Measurements from ENCODE around the gene BRINP2.

The BRINP2 gene

GRCh38 chr1:177227978-177228692 lies 57.4 kb downstream of the BRINP2 start:
- DNase-seq (ENCODE audit: low spot score) = no peak
- in situ Hi-C loops (cut with MboI; ENCODE audit: low sequenced_read_pairs, unreplicated experiment) = no loop called here
- TF ChIP-seq CTCF (IDR thresholded peaks at IDR 0.05; ENCODE audit: borderline replicate concordance, control extremely low read depth, extremely low read depth, insufficient read depth, missing control alignments) = no peak

GRCh38 chr1:177228693-177229065 lies 57.9 kb downstream of the BRINP2 start:
- in situ Hi-C loops (cut with MboI; ENCODE audit: low sequenced_read_pairs, unreplicated experiment) = no loop called here
- no peak for TF ChIP-seq CTCF (IDR thresholded peaks at IDR 0.05; ENCODE audit: borderline replicate concordance, control extremely low read depth, extremely low read depth, insufficient read depth, missing control alignments)
- no peak for DNase-seq (ENCODE audit: low spot score)

GRCh38 chr1:177229781-177230180 lies 59.0 kb downstream of the BRINP2 start:
- TF ChIP-seq CTCF (IDR thresholded peaks at IDR 0.05; ENCODE audit: borderline replicate concordance, control extremely low read depth, extremely low read depth, insufficient read depth, missing control alignments) = no peak
- in situ Hi-C loops (cut with MboI; ENCODE audit: low sequenced_read_pairs, unreplicated experiment) = no loop called here
- DNase-seq (ENCODE audit: low spot score) = no peak

GRCh38 chr1:177230228-177231016 lies 59.7 kb downstream of the BRINP2 start:
- TF ChIP-seq CTCF (IDR thresholded peaks at IDR 0.05; ENCODE audit: borderline replicate concordance, control extremely low read depth, extremely low read depth, insufficient read depth, missing control alignments) = no peak
- no peak for DNase-seq (ENCODE audit: low spot score)
- in situ Hi-C loops (cut with MboI; ENCODE audit: low sequenced_read_pairs, unreplicated experiment) = no loop called here

GRCh38 chr1:177235350-177235749 lies 64.6 kb downstream of the BRINP2 start:
- DNase-seq (ENCODE audit: low spot score) = no peak
- in situ Hi-C loops (cut with MboI; ENCODE audit: low sequenced_read_pairs, unreplicated experiment) = no loop called here
- no peak for TF ChIP-seq CTCF (IDR thresholded peaks at IDR 0.05; ENCODE audit: borderline replicate concordance, control extremely low read depth, extremely low read depth, insufficient read depth, missing control alignments)

GRCh38 chr1:177236962-177237361 lies 66.2 kb downstream of the BRINP2 start:
- no peak for TF ChIP-seq CTCF (IDR thresholded peaks at IDR 0.05; ENCODE audit: borderline replicate concordance, control extremely low read depth, extremely low read depth, insufficient read depth, missing control alignments)
- in situ Hi-C loops (cut with MboI; ENCODE audit: low sequenced_read_pairs, unreplicated experiment) = no loop called here
- no peak for DNase-seq (ENCODE audit: low spot score)

Data from GM13976 (cell line).